ENCODE data around the gene PDIA4.
"Not testable (repeated sequence)": the region's sequence is repeated elsewhere in the genome, so short reads cannot be mapped to it uniquely, and the experiment has no call there.

Gene PDIA4

GRCh38 chr7:149001427-149002068 lies 26.8 kb downstream of the PDIA4 start:
- DNase-seq: no peak

GRCh38 chr7:149000961-149001360 lies 27.3 kb downstream of the PDIA4 start:
- no peak for DNase-seq

- DNase-seq: no peak
Measured at GRCh38 chr7:148999192-148999591, 29.1 kb downstream of the PDIA4 start.

- no peak for DNase-seq
Measured at GRCh38 chr7:148997497-148997896, 30.8 kb downstream of the PDIA4 start.

GRCh38 chr7:148994576-148994975 lies 33.7 kb downstream of the PDIA4 start:
- no peak for DNase-seq

GRCh38 chr7:148993193-148993592 lies 35.1 kb downstream of the PDIA4 start:
- DNase-seq: no peak

- DNase-seq: no peak
Measured at GRCh38 chr7:148991536-148991935, 36.8 kb downstream of the PDIA4 start.

GRCh38 chr7:148987751-148988512 lies 40.4 kb downstream of the PDIA4 start:
- peak; percentile 24 for DNase-seq

- peak; percentile 83 for DNase-seq
Measured at GRCh38 chr7:148987010-148987750, 41.1 kb downstream of the PDIA4 start.

GRCh38 chr7:148986742-148987009 lies 41.6 kb downstream of the PDIA4 start:
- no peak for DNase-seq

GRCh38 chr7:148983200-148984146 lies 44.8 kb downstream of the PDIA4 start:
- peak; percentile 89 for DNase-seq

- DNase-seq: no peak
Measured at GRCh38 chr7:148982654-148983199, 45.6 kb downstream of the PDIA4 start.

GRCh38 chr7:148979827-148980226 lies 48.5 kb downstream of the PDIA4 start:
- no peak for DNase-seq

- DNase-seq: not testable (repeated sequence)
Measured at GRCh38 chr7:148979072-148979471, 49.2 kb downstream of the PDIA4 start.

- DNase-seq: no peak
Measured at GRCh38 chr7:148978091-148978490, 50.2 kb downstream of the PDIA4 start.

- no peak for DNase-seq
Measured at GRCh38 chr7:148975896-148976295, 52.4 kb downstream of the PDIA4 start.

- DNase-seq: no peak
Measured at GRCh38 chr7:148973256-148973655, 55.0 kb downstream of the PDIA4 start.

- DNase-seq: no peak
Measured at GRCh38 chr7:148972375-148972774, 55.9 kb downstream of the PDIA4 start.

GRCh38 chr7:148967602-148968001 lies 60.7 kb downstream of the PDIA4 start:
- no peak for DNase-seq

- DNase-seq: no peak
Measured at GRCh38 chr7:148967032-148967372, 61.3 kb downstream of the PDIA4 start.

- DNase-seq: no peak
Measured at GRCh38 chr7:148964483-148965267, 63.6 kb downstream of the PDIA4 start.

All from stimulated activated CD4-positive, alpha-beta T cell treated with anti-CD3 and anti-CD28 coated beads, Interleukin-4, amount 100 ng/mL, for 24 hours (primary cell).